ENCODE data around the gene LIPT2.

DNA sequence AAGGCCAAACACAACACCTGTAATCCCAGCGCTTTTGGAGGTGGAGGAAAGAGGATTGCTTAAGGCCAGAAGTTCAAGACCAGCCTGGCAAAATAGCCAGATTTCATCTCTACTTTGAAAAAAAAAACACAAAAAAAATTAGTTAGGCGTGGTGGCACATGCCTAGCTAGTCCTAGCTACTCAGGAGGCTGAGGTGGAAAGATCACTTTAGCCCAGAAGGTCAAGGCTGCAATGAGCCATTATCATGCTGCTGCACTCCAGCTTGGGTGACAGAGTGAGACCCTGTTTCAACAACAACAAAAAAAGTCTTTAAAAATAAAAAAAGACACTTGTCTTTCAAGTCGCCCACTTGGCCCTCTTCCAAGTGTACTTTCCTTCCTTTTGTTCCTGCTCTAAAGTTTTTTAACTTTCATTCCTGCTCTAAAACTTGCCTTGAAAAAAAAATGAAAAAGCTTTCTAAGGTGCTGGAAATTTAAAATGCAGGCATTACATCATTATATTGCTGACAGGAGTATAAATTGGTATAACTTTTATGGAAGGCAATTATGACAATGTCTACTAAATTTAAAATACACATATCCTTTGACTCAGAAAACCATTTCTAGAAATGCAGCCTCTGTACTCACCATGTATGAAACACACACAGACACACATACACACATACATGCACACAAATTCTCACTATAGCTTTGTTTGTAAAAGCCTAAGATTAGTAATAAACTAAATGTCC is 12.7 kb downstream of the LIPT2 start:
- TF ChIP-seq FOXM1 (IDR thresholded peaks at IDR 0.05; ENCODE audit: borderline replicate concordance): no peak
- TF ChIP-seq SP1 (IDR thresholded peaks at IDR 0.05): no peak
- no peak for TF ChIP-seq ZNF384 (IDR thresholded peaks at IDR 0.05)
- no peak for TF ChIP-seq PKNOX1 (IDR thresholded peaks at IDR 0.05)
- TF ChIP-seq NFRKB (IDR thresholded peaks at IDR 0.05): no peak
- TF ChIP-seq FOXA1 (IDR thresholded peaks at IDR 0.05): no peak
- TF ChIP-seq SUZ12 (IDR thresholded peaks at IDR 0.05): no peak
- no peak for TF ChIP-seq ELF4 (IDR thresholded peaks at IDR 0.05)
- TF ChIP-seq TARDBP (IDR thresholded peaks at IDR 0.05): no peak
- no peak for TF ChIP-seq LEF1 (IDR thresholded peaks at IDR 0.05; ENCODE audit: borderline replicate concordance)
- no peak for TF ChIP-seq BHLHE40 (IDR thresholded peaks at IDR 0.05; ENCODE audit: borderline replicate concordance)
